ENCODE measurements around the gene IL12B. TPM values are rescaled to one million over a fixed set of nuclear protein-coding genes. Genes with fewer than 3 reads are reported as not detected.

Gene IL12B
- total RNA-seq, 1 donor from 2014 or later = not detected

Small RNA genes within 50 kb of the gene (small RNA-seq; reads per million reads assigned to genes)
- not detected for gene RNU4ATAC2P (ENCODE audit: low replicate concordance)

Other genes starting within 250 kb of the IL12B start
- 2.5 TPM for gene EBF1, start 230.6 kb downstream of the IL12B start, total RNA-seq
- gene RNF145, start 120.9 kb downstream of the IL12B start, total RNA-seq = 105 TPM
- gene UBLCP1, start 67.2 kb downstream of the IL12B start, total RNA-seq = 15.7 TPM

Measured in temporal lobe (tissue), 2 donors.